ENCODE data around the gene C1QTNF1. TPM values are rescaled to one million over a fixed set of nuclear protein-coding genes. Genes with fewer than 3 reads are reported as not detected.

The C1QTNF1 gene
- total and polyA plus RNA-seq, 4 donors = 7.4 to 84.5 (median 30.0) TPM

- H3K27ac ChIP-seq (ENCODE audit: low read depth in 1 of 2, low read length in 1 of 2) = no peak overlapping the region
- ATAC-seq (ENCODE audit: insufficient read depth, low FRiP score) (no peak), DNase-seq (no peak)
- TF ChIP-seq CTCF (IDR thresholded peaks at IDR 0.05; ENCODE audit: control extremely low read depth, extremely low read depth) = no peak
- no peak overlapping the region for H3K9ac ChIP-seq (ENCODE audit: insufficient read depth in 1 of 2, low read length in 2 of 2)
- H3K4me1 ChIP-seq (ENCODE audit: control insufficient read depth in 5 of 5, insufficient read depth in 5 of 5, low read length in 5 of 5) = peaks cover 0 to 9% (median 0%) of the 10 kb centered on the region in 5 donors
- WGBS, 2 donors = 90 to 95% methylated on average over 11 of the region's 11 CpGs
- H3K36me3 ChIP-seq (ENCODE audit: control insufficient read depth in 4 of 4, insufficient read depth in 4 of 4, low read length in 4 of 4) = peaks cover 0 to 3% (median 0%) of the 10 kb centered on the region in 4 donors
- no peaks in the 10 kb centered on the region for H3K9me3 ChIP-seq (ENCODE audit: control insufficient read depth in 4 of 4, insufficient read depth in 3 of 4, low read length in 3 of 4)
- no peak overlapping the region for H3K4me3 ChIP-seq
- peaks cover 0 to 7% (median 0%) of the 10 kb centered on the region in 3 donors for H3K27me3 ChIP-seq (ENCODE audit: control insufficient read depth in 3 of 3, insufficient read depth in 3 of 3, low read length in 2 of 3)
Observed at GRCh38 chr17:79044462-79044861, 20.5 kb downstream of the C1QTNF1 start.

- ATAC-seq (ENCODE audit: insufficient read depth, low FRiP score) (no peak), DNase-seq (no peak)
- Histone ChIP-seq H3K36me3 (ENCODE audit: control insufficient read depth in 4 of 4, insufficient read depth in 4 of 4, low read length in 4 of 4) (peaks cover 0 to 3% (median 0%) of the 10 kb centered on the region in 4 donors), H3K4me1 (ENCODE audit: control insufficient read depth in 5 of 5, insufficient read depth in 5 of 5, low read length in 5 of 5) (peaks cover 0 to 9% (median 0%) of the 10 kb centered on the region in 5 donors), H3K27ac (ENCODE audit: low read depth in 1 of 2, low read length in 1 of 2) (no peak overlapping the region), H3K4me3 (no peak overlapping the region), H3K9me3 (ENCODE audit: control insufficient read depth in 4 of 4, insufficient read depth in 3 of 4, low read length in 3 of 4) (no peaks in the 10 kb centered on the region), H3K9ac (ENCODE audit: insufficient read depth in 1 of 2, low read length in 2 of 2) (no peak overlapping the region), H3K27me3 (ENCODE audit: control insufficient read depth in 3 of 3, insufficient read depth in 3 of 3, low read length in 2 of 3) (peaks cover 0 to 7% (median 0%) of the 10 kb centered on the region in 3 donors)
- WGBS, 2 donors = 79 to 84% methylated on average over 15 of the region's 15 CpGs
- TF ChIP-seq CTCF (IDR thresholded peaks at IDR 0.05; ENCODE audit: control extremely low read depth, extremely low read depth) = no peak
Observed at GRCh38 chr17:79045001-79045729, 21.2 kb downstream of the C1QTNF1 start.

- 2 to 4% methylated on average over 11 of the region's 11 CpGs for WGBS, 2 donors
- H3K4me1 ChIP-seq (ENCODE audit: control insufficient read depth in 5 of 5, insufficient read depth in 5 of 5, low read length in 5 of 5) = peaks cover 0 to 9% (median 0%) of the 10 kb centered on the region in 5 donors
Observed at GRCh38 chr17:79045842-79046196, 21.9 kb downstream of the C1QTNF1 start.

More at GRCh38 chr17:79045842-79046196, 21.9 kb downstream of the C1QTNF1 start:
- Histone ChIP-seq H3K27ac (ENCODE audit: low read depth in 1 of 2, low read length in 1 of 2) (no peak overlapping the region), H3K36me3 (ENCODE audit: control insufficient read depth in 4 of 4, insufficient read depth in 4 of 4, low read length in 4 of 4) (peaks cover 0 to 3% (median 0%) of the 10 kb centered on the region in 4 donors), H3K27me3 (ENCODE audit: control insufficient read depth in 3 of 3, insufficient read depth in 3 of 3, low read length in 2 of 3) (peaks cover 0 to 7% (median 0%) of the 10 kb centered on the region in 3 donors), H3K9ac (ENCODE audit: insufficient read depth in 1 of 2, low read length in 2 of 2) (no peak overlapping the region), H3K4me3 (no peak overlapping the region), H3K9me3 (ENCODE audit: control insufficient read depth in 4 of 4, insufficient read depth in 3 of 4, low read length in 3 of 4) (no peaks in the 10 kb centered on the region)
- peak; percentile 69 to 80 (median 75) for DNase-seq
- peak; percentile 82 for TF ChIP-seq CTCF (IDR thresholded peaks at IDR 0.05; ENCODE audit: control extremely low read depth, extremely low read depth)
- no peak for ATAC-seq (ENCODE audit: insufficient read depth, low FRiP score)
